Muscle of leg (tissue), 11 donors: ENCODE results near the gene IDH1. TPM values are rescaled to one million over a fixed set of nuclear protein-coding genes. Genes with fewer than 3 reads are reported as not detected.

Source experiments
- DNase-seq: peaks from one replicate; pipeline ENCODE4 v3.0.0; 2013
- H3K27ac ChIP-seq: one replicate; pipeline ENCODE4 v1.5.1; 2013; ENCODE audit warnings: mild to moderate bottlenecking, low read length, control low read depth
- H3K27me3 ChIP-seq: one replicate; pipeline ENCODE4 v1.6.1; 2013; ENCODE audit warnings: low read length; ENCODE audit not compliant: control insufficient read depth, insufficient read depth
- H3K36me3 ChIP-seq: one replicate; pipeline ENCODE4 v1.6.1; 2013; ENCODE audit warnings: low read length; ENCODE audit not compliant: control insufficient read depth, insufficient read depth
- H3K4me1 ChIP-seq: one replicate; pipeline ENCODE4 v1.6.1; 2013; ENCODE audit warnings: low read length; ENCODE audit not compliant: control insufficient read depth, insufficient read depth
- H3K4me3 ChIP-seq: one replicate; pipeline ENCODE4 v1.5.1; 2013; ENCODE audit warnings: low read length, control low read depth
- H3K9me3 ChIP-seq: replicated peaks from 2 replicates; pipeline ENCODE4 v1.6.1; 2013; ENCODE audit warnings: low read depth, low read length; ENCODE audit not compliant: control insufficient read depth
- WGBS: methylation state at CpG from one replicate; pipeline ENCODE4 v1.1.5; 2013; ENCODE audit warnings: missing lambda C conversion rate; ENCODE audit not compliant: insufficient coverage; 5-methylcytosine and 5-hydroxymethylcytosine counted together
- polyA plus RNA-seq, 8 donors: library from polyadenylated mRNA; unstranded; fragments of 120-200 nt; gene quantifications; one replicate each; pipeline versions ENCODE4 v1.2.1 to v1.2.3, GENCODE V29; 2013; ENCODE audit warnings: inconsistent platforms in 1 of 8, low replicate concordance in 1 of 8; ENCODE audit not compliant: insufficient read length in 8 of 8, insufficient read depth in 1 of 8
- total RNA-seq: library from RNA; stranded (reverse); fragments of 120-200 nt; gene quantifications from one replicate; pipeline ENCODE4 v1.2.4, GENCODE V29; 2013

The IDH1 gene
- total and polyA plus RNA-seq, 9 donors: 33.3 to 43.7 (median 36.4) TPM

- Histone ChIP-seq H3K4me3 (no peak overlapping the region), H3K4me1 (no peaks in the 10 kb centered on the region), H3K27me3 (no peaks in the 10 kb centered on the region), H3K36me3 (no peaks in the 10 kb centered on the region), H3K27ac (no peak overlapping the region), H3K9me3 (no peaks in the 10 kb centered on the region)
- 90% methylated on average over 2 of the region's 8 CpGs for WGBS
- no peak for DNase-seq
These were observed 62.1 kb downstream of the IDH1 start for GRCh38 chr2:208192611-208193236.

DNA sequence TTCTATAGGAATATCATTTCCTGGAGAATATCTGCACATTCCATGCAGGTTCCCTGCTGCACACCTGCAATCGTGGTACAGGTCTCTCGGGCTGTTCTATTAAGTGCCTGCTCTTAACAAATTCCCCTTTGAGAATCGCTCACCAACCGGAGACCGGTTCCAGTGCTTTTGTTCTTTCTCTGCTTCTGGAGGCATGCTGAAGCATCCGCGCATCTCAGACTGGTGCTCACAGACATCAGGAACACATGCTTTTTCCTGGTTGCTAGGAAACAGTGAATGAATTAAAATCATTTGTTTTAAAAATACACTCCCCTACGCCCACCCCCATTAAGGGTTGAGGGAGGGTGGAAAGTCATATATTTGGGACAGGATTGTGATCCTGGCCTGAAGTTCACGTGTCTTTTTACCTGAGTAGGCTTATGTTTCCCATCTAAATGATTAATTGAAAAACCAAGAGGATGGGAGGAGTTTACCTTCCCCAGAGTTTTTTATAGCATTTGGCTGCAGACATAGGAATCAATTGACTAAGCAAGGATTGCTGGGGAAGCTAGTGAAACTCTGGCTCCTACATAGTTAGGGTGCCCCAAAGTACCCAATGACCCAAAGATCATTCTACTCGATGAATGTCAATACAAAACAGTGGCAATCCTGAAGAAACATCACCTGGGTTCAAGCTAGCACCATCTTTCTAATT is 64.9 kb downstream of the IDH1 start, which contains the start of gene C2orf80:
Gene C2orf80 (minus strand): TSS at position 221 of the 694 bp plus-strand sequence. CDS start 3,044 bp downstream, outside the sequence.
- no peaks in the 10 kb centered on the region for H3K36me3 ChIP-seq
- no peak within 1 kb of the TSS for H3K27ac ChIP-seq
- H3K9me3 ChIP-seq: no peaks in the 10 kb centered on the region
- no peak for DNase-seq
- H3K4me1 ChIP-seq: no peaks in the 10 kb centered on the region
- WGBS: 11% methylated on average over 3 of the region's 10 CpGs
- H3K27me3 ChIP-seq: no peaks in the 10 kb centered on the region
- H3K4me3 ChIP-seq: no peak within 1 kb of the TSS

DNA sequence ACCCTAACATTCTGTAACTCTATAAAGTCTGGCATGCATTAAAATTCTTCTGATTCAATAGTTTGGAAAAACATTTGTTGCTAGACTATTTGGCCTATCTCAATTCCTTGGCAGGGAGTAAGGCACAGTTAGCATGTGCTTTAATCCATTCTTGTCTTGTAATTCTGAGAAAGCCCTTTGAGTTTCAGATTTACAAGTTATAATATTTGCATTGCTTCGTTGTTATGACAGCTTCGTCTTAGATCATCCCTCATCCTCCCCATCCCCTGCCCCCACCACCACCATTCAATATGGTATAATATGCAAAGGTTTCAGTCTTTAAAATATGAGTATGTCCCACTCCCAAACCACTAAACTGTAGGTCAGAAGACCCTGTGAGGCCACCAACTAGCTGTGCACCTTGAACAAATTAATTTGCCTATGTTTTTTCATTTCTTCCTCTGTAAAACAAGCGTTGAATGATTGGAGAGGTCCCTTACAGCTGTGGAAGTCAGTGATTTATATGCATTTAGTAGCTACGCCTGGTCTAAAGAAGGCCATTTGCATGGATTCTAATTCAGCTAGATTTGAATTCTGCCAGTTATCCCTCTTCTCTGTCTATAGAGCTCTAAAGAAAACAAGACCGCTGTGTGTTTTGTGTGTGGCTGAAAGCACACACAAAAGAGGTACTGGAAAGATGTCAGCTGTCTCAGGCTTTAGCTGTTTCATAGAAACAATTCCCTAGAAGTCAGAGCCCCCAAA is 65.6 kb downstream of the IDH1 start:
- Histone ChIP-seq H3K36me3 (no peaks in the 10 kb centered on the region), H3K4me3 (no peak overlapping the region), H3K27ac (no peak overlapping the region), H3K27me3 (peaks cover under 1% of the 10 kb centered on the region), H3K4me1 (no peaks in the 10 kb centered on the region), H3K9me3 (no peaks in the 10 kb centered on the region)
- no peak for DNase-seq
- WGBS: 20% methylated on average over 1 of the region's 5 CpGs

GRCh38 chr2:208186893-208187292 is 68.0 kb downstream of the IDH1 start:
- no peak for DNase-seq
- WGBS: 73% methylated on average over 2 of the region's 2 CpGs

GRCh38 chr2:208186465-208186864 is 68.4 kb downstream of the IDH1 start:
- DNase-seq: no peak
- WGBS: 58% methylated on average over 5 of the region's 5 CpGs
- no peaks in the 10 kb centered on the region for H3K36me3 ChIP-seq
- peaks cover 10% of the 10 kb centered on the region for H3K27me3 ChIP-seq
- H3K4me3 ChIP-seq: no peak overlapping the region
- no peaks in the 10 kb centered on the region for H3K4me1 ChIP-seq
- H3K27ac ChIP-seq: no peak overlapping the region
- no peaks in the 10 kb centered on the region for H3K9me3 ChIP-seq

More at GRCh38 chr2:208186893-208187292, 68.0 kb downstream of the IDH1 start:
- Histone ChIP-seq H3K27me3 (peaks cover 10% of the 10 kb centered on the region), H3K27ac (no peak overlapping the region), H3K36me3 (no peaks in the 10 kb centered on the region), H3K9me3 (no peaks in the 10 kb centered on the region), H3K4me3 (no peak overlapping the region), H3K4me1 (no peaks in the 10 kb centered on the region)

Other genes starting within 250 kb of the IDH1 start
- gene PLEKHM3, start 229.5 kb downstream of the IDH1 start, total RNA-seq: 8.7 TPM
- 1 to 10 TPM; 6.2 to 9.5 (median 7.2) TPM for gene PLEKHM3, start 229.5 kb downstream of the IDH1 start, polyA plus RNA-seq
- gene CRYGD, start 130.5 kb downstream of the IDH1 start, total RNA-seq: not detected
- gene CRYGD, start 130.5 kb downstream of the IDH1 start, polyA plus RNA-seq: not detected
- gene CRYGC, start 125.2 kb downstream of the IDH1 start, total RNA-seq: not detected
- gene CRYGC, start 125.2 kb downstream of the IDH1 start, polyA plus RNA-seq: not detected
- gene CRYGB, start 108.9 kb downstream of the IDH1 start, total RNA-seq: not detected
- not detected for gene CRYGB, start 108.9 kb downstream of the IDH1 start, polyA plus RNA-seq
- not detected for gene CRYGA, start 91.5 kb downstream of the IDH1 start, total RNA-seq
- not detected for gene CRYGA, start 91.5 kb downstream of the IDH1 start, polyA plus RNA-seq
- gene C2orf80, start 65.0 kb downstream of the IDH1 start, total RNA-seq: not detected
- gene C2orf80, start 65.0 kb downstream of the IDH1 start, polyA plus RNA-seq: not detected
- gene PIKFYVE, start 11.2 kb upstream of the IDH1 start, total RNA-seq: 26.6 TPM
- 10 to 100 TPM; 10.6 to 18.2 (median 15.4) TPM for gene PIKFYVE, start 11.2 kb upstream of the IDH1 start, polyA plus RNA-seq
- gene PTH2R, start 151.7 kb upstream of the IDH1 start, total RNA-seq: 1.2 TPM
- gene PTH2R, start 151.7 kb upstream of the IDH1 start, polyA plus RNA-seq: 1 to 10 TPM in 1 of 8 donors, under 1 TPM in 6, not detected in 1; 0.11 to 2.2 (median 0.29) TPM